Erythroblast (primary cell): ENCODE results near the gene NR1D2.

Experiments
- DNase-seq, 2 experiments: peaks; one replicate each; lab custom pipeline; 2025; lab: John Stamatoyannopoulos, UW
- GATA1 ChIP-seq: IDR thresholded peaks from 2 replicates; pipeline ENCODE4 v1.6.1; 2011; ENCODE audit warnings: low read depth, mild to moderate bottlenecking, control low read depth, low read length, moderate library complexity
- POLR2A ChIP-seq: IDR thresholded peaks from 2 replicates; pipeline ENCODE4 v1.6.1; 2011; ENCODE audit warnings: mild to moderate bottlenecking, low read length

The NR1D2 gene

DNA sequence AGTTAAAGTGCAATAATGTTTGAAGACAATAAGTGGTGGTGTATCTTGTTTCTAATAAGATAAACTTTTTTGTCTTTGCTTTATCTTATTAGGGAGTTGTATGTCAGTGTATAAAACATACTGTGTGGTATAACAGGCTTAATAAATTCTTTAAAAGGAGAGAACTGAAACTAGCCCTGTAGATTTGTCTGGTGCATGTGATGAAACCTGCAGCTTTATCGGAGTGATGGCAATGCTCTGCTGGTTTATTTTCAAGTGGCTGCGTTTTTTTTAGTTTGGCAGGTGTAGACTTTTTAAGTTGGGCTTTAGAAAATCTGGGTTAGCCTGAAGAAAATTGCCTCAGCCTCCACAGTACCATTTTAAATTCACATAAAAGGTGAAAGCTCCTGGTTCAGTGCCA, 25.5 kb upstream of the NR1D2 start:
- TF ChIP-seq POLR2A = no peak
- no peak for TF ChIP-seq GATA1
- no peak for DNase-seq

DNA sequence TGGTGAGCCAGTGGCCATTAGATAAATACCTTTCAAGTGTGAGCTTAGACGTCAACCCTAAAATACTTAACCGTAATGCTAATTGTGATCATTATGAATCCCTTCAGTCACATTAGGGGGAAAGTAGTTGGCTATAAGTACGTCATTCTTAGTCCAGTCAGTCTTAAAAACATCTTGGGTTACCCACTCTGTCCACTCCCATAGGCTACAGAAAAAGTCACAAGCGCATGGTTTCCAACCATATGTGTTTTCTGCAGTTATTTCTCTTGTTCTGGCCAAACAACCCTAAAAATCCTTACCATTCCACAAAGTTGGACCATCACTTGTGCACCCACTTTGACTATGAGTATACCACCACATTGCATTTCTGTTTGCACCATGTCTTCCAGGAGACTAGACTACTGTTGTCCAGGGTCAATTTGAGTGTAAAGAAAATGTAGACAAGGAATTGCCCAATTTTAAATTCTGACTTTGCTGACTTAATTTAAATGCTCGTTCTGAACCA, 24.9 kb upstream of the NR1D2 start:
- TF ChIP-seq POLR2A = peak; percentile 45
- TF ChIP-seq GATA1 = no peak
- peak in 1 of 2 experiments; percentile 25 for DNase-seq

DNA sequence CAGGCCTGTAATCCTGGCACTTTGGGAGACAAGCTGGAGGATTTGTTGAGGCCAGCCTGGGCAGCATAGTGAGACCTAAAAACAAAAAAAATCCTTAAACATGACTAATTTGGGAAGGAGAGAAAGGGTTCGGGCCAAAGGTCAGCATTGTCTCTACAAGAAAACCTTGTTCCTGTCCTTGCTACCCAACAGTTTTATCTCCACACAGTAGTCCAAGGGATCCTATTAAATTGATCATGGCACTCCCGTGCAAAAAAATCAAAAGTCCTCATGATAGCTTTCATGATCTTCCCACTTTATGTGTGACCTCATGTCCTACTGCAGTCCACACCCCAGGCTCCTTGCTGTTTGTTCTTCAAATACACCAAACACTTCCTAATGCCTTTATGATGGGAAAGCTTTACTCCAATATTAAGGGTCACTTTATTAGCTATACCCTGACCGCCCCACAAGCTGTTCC, 24.0 kb upstream of the NR1D2 start:
- peak; percentile 16 to 19 for DNase-seq
- no peak for TF ChIP-seq GATA1
- TF ChIP-seq POLR2A = peak; percentile 1

DNA sequence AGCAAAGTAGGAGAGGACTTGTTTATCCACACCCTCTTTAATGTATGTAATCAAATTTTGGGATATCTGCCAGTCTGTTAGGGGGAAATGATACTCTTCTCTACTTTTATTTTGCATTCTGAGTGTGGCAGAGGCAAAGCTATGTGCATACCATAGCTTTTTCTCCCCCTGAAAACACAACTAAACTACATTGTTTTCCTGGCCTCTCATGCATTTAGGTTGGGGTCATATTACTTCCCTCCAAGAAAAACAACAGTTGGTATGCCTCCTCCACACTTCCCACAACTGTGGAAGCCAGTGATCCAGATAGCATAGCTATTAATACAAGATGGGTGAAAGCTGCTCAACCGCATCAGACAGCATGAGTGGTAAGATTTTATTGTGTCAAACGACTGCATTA, 21.3 kb upstream of the NR1D2 start:
- no peak for DNase-seq
- no peak for TF ChIP-seq GATA1
- TF ChIP-seq POLR2A = no peak

DNA sequence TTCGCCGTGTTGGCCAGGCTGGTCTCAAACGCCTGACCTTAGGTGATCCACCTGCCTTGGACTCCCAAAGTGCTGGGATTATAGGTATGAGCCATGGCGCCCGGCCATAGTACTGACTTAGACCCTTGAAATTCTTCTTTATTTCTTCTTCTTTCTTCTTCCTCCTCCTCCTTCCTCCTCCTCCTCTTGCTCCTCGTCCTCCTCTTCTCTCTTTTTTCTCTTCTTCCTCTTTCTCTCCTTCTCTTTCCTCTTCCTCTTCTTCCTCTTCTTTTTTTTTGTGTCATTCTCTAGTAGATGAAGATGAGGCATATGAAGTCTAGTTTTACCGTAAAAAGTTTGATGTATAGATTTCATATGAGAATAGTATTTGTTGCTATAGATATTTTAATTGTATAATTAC, 18.8 kb upstream of the NR1D2 start:
- TF ChIP-seq POLR2A (no peak), GATA1 (no peak)
- DNase-seq = no peak

DNA sequence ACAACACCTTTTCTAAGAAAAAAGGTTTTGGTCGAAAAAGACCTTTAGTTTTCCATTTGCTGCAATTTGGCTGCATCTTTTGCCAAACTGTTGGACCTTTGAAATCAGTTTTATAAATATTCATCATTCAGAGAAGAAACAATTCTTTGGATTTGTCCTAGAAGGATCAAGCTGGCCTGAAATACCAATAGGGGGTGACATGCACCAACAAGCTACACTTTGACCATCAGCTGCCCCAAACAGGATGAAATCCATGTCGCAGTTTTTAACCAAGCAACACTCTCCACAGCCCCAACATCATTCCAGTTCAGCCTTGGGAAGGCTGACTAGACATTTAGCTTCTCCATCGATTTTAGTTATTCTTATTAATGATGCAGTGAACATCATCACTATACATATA, 18.4 kb upstream of the NR1D2 start:
- DNase-seq = no peak
- no peak for TF ChIP-seq POLR2A

DNA sequence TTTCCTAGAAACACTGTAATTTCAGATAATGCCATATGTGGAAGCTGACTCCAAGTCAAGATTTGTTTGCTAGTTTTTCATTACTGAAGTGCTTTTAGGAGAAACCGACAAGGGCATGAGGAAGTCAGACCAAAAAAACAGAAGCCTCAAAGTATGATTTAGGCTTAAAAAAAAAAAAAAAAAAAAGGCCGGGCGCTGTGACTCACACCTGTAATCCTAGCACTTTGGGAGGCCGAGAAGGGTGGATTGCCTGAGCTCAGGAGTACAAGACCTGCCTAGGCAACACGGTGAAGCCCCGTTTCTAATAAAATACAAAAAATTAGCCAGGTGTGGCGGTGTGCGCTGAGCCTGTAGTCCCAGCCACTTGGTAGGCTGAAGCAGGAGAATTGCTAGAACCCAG, 16.6 kb upstream of the NR1D2 start:
- TF ChIP-seq POLR2A (no peak), GATA1 (no peak)
- DNase-seq = no peak

DNA sequence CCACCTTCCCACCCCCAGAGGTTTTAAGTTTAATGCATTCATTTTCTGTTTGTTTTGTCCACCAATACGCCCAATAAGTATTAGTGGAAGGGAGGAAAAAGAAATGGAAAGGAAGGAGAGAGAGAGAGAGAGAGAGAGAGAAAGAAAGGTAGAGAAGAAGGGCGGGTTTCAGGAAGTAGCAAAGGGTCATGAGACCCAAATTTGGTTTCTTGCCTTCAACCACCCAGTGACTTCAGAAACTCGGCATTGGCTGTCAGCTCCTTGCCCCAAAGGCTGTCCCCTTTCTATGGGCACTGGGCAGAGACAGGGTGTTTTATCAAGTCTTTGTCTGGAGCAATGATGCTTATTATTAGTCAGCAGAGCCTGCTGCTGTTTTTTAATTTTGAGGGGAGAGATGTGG, 13.5 kb upstream of the NR1D2 start:
- no peak for TF ChIP-seq POLR2A
- DNase-seq = no peak

DNA sequence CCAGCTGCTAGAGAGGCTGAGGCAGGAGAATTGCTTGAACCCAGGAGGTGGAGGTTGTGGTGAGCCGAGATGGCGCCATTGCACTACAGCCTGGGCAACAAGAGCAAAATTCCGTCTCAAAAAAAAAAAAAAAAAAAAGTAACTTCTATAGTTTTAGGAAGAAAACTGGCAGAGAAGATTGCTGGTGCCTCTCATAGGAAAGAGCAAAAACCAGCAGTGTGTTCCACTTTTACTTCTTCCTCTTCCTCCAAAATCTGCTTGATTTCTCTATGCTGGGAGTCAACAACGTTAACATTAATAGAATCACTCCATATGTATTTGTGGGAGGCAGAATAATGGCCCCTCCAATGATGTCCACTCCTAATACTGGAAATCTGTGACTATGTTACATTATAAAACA, 12.5 kb upstream of the NR1D2 start:
- DNase-seq = no peak
- TF ChIP-seq POLR2A = no peak
- TF ChIP-seq GATA1 = no peak

DNA sequence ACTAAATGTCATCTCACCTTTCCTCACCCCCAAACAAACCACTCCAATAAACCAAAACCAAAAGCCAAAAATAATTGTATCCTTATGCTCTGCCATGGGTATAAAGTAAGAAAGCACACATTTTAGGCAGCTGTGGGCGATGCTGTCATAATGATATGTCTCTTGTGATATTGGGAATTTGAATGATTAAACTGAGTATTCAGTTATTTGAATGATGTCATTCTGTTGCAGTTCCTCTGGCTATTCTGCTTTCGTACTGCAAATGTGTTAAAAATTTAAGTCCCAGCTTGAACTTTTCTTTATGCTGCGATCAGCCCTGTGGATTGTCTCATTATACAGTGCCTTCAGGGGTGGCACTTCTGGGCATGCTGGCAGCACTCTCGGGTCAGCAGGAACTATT, 10.8 kb upstream of the NR1D2 start:
- DNase-seq = no peak
- TF ChIP-seq GATA1 (no peak), POLR2A (no peak)

DNA sequence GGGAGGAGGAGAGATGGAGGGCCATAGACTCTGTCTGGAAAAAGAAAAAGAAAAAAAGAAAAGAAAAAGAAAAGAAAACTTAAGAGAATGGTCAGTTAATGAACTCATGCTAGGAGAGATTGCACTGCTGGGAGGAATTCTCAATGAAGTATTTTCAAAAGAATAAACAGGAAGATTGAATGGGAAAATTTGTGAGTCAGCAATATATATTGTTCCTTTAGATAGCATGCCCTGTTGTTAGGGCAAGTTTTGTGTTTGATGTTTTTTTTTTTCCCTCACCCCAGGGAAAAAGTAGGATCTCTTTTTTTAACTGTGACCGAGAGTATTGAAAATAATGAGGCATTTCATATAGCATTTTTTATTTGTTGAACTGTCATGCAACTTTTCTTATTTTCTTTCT, 7.8 kb upstream of the NR1D2 start:
- DNase-seq = no peak
- no peak for TF ChIP-seq GATA1
- TF ChIP-seq POLR2A = no peak

DNA sequence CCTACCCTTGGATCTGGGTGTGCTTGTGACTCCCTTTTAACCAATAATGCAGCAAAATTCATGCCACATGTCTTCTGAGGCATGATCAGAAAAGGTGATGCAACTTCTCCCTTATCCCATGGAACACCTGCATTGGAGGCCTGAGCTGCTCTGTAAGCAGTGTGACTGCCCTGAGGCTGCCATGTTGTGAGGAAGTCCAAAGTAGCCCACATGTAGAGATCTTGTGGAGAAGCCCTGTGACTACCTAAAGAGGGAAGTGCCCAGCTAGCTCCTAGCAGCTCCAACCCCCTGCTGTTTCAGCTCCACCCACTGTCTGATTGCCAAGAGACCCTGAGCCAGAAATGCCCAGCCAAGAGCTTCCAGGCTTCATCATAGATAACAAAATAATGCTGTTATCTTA, 6.4 kb upstream of the NR1D2 start:
- no peak for TF ChIP-seq POLR2A
- no peak for TF ChIP-seq GATA1
- DNase-seq = peak; percentile 49 to 78

DNA sequence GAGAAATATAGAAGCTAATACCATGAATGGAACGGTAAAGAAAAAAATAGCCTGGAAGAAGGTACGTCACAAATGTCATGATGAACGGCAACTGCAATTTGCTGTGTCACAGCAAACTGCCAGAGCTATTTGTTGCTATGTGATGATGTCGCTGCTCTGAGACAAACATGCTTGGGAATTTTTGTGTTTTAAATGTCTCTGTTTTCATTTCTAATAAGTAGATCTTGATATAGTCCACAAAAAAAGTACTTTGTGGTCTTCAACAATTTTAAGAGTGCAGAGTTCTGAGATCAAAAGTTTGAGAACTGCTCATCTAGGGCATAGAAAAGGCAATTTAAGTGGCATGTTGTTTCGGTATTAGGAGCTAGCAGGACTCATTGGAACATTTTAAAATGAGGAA, 4.3 kb upstream of the NR1D2 start:
- TF ChIP-seq POLR2A (no peak), GATA1 (no peak)
- peak; percentile 16 to 57 for DNase-seq

DNA sequence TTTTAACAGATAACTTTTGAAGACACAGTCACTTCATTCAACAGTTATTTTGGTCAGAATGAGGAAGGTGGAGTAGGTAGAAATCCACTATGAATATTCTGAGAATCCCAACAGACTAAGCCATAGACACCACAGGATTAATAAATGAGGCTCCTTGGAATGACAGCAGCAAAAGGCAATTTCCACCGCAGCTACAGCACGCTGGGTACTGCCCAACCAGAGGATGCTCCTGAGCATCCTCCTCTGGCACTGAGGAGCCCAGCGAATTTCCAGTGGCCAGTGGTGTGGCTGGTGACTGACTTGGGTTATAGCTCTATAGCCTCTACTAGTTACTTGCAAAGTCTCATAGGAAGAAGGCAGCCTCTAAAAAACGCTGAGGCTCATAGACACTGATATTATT, 3.6 kb upstream of the NR1D2 start:
- no peak for DNase-seq
- TF ChIP-seq POLR2A (no peak), GATA1 (no peak)

DNA sequence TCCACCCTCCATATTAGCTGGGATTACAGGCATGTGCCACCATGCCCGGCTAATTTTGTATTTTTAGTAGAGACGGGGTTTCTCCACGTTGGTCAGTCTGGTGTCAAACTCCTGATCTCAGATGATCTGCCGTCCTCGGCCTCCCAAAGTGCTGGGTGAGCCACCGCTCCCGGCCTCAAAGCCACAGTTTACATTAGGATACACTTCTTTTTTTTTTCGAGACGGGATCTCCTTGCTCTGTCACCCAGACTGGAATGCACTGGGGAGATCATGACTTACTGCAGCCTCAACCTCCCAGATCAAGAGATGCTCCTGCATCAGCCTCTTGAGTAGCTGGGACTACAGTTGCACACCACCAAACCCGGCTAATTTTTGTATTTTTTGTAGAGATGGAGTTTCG, 2.5 kb upstream of the NR1D2 start:
- TF ChIP-seq POLR2A = no peak
- no peak for TF ChIP-seq GATA1
- DNase-seq = no peak

DNA sequence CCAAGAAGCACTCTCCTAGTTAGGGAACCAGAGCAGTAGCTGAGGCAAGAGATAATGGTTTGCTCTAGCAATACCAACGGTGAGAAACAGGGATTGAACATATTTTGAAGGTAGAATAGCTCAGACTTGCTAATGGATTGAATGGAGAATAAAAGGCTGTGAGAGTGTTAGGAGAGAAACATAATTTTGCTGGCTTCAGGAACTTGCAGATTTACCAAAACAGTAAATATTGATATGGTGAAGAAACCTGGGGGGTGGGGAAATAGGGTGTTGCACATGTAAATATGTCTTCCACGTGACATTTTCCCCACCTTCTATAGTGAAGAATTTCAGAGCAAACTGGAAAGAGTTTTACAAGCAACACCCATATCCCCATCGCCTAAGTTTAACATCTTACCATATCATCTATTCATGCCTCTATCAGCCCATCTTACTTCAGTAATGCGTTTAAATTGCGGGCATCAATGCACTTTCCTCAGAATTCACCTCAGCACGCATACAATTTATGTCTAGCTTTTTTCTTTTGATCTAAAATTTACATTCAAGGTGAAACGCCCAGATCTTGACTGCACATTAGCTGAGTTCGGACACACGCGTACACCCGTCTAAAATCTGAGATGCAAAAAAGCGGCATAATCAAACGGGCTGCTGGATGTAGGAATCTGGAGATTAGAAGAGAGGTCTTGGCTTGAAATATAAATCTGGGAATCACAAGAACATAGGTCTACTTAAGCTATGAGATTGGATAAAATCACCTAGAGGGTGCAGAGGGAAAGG, 891 bp upstream of the NR1D2 start:
- peak; percentile 27 to 35 for DNase-seq
- TF ChIP-seq GATA1 (no peak), POLR2A (no peak)
